ENCODE results near the gene NUP210.

The NUP210 gene

DNA sequence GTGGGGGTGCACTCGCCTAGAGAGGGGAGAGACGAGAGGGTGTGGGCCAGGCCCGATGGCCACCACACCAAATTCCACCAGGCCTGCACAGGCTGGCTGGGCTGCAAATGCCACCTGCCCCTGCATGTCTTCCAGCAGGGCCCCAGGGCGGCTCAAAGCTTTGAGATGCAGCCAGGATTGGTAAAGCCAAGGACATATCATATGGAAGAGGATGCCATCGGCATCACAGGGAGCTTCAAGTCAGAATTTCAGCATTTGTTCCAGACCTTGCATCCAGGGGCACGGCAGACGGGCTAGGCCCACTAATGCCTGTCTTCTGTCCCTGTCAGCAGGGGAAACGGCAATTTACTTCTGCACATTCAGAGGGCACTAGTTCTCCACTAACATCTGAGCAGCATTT lies 97.8 kb downstream of the NUP210 start:
- TF ChIP-seq LEF1 (IDR thresholded peaks at IDR 0.05; ENCODE audit: borderline replicate concordance) = no peak
- TF ChIP-seq ELF4 (IDR thresholded peaks at IDR 0.05) = no peak
- TF ChIP-seq TARDBP (IDR thresholded peaks at IDR 0.05) = no peak
- no peak for TF ChIP-seq BHLHE40 (IDR thresholded peaks at IDR 0.05; ENCODE audit: borderline replicate concordance)
- TF ChIP-seq FOXK2 (IDR thresholded peaks at IDR 0.05) = no peak
- TF ChIP-seq, protein P1, sequence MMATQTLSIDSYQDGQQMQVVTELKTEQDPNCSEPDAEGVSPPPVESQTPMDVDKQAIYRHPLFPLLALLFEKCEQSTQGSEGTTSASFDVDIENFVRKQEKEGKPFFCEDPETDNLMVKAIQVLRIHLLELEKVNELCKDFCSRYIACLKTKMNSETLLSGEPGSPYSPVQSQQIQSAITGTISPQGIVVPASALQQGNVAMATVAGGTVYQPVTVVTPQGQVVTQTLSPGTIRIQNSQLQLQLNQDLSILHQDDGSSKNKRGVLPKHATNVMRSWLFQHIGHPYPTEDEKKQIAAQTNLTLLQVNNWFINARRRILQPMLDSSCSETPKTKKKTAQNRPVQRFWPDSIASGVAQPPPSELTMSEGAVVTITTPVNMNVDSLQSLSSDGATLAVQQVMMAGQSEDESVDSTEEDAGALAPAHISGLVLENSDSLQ (IDR thresholded peaks at IDR 0.05) = no peak
- no peak for TF ChIP-seq ZNF384 (IDR thresholded peaks at IDR 0.05)
- no peak for TF ChIP-seq SP1 (IDR thresholded peaks at IDR 0.05)
- no peak for TF ChIP-seq SUZ12 (IDR thresholded peaks at IDR 0.05)
- POLR2A ChIA-PET = no interaction called here
- CTCF ChIA-PET = no interaction called here
- DNase-seq (ENCODE audit: extremely low spot score) = no peak

DNA sequence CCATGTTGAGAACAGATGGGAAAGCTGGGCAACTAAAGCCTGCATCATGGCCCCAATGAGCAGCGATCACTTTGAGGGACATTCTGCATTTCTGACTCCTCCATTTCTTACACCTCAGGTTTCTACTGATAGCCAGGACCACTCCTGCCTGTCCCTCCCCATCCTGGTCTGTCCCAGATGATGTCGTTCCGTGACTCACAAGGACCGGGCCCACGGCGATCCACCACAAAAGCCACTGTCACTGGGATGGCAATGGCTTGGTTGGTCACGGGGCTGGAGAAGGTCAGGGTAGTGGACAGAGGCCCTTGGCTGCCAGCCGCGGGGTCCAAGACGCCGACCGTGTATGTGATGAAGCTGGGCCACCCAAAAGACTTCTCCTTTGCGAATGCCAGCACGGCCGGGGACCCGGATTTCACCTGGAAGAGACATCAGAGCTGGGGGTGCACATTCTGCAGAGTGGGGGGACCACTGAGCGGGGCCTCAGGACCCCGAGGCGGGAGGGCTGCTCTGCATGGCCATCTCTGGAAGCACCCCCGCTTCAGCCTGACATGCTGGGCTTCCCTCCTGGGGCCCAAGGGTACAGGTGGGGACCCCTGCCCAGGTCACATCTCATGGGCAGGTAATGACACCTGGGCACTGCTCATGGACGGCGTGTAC lies 100.4 kb downstream of the NUP210 start:
- POLR2A ChIA-PET = no interaction called here
- no peak for DNase-seq (ENCODE audit: extremely low spot score)
- CTCF ChIA-PET = no interaction called here
- no peak for TF ChIP-seq ZNF384 (IDR thresholded peaks at IDR 0.05)
- no peak for TF ChIP-seq CTBP1 (IDR thresholded peaks at IDR 0.05; ENCODE audit: borderline replicate concordance)
- no peak for TF ChIP-seq SP1 (IDR thresholded peaks at IDR 0.05)
- TF ChIP-seq FOXA1 (IDR thresholded peaks at IDR 0.05) = no peak
- TF ChIP-seq BHLHE40 (IDR thresholded peaks at IDR 0.05; ENCODE audit: borderline replicate concordance) = no peak
- no peak for TF ChIP-seq L3MBTL2 (conservative IDR thresholded peaks at IDR 0.05)
- no peak for TF ChIP-seq FOXM1 (IDR thresholded peaks at IDR 0.05; ENCODE audit: borderline replicate concordance)
- TF ChIP-seq ARNT (IDR thresholded peaks at IDR 0.05) = no peak
- no peak for TF ChIP-seq FOXK2 (IDR thresholded peaks at IDR 0.05)
- no peak for TF ChIP-seq NFRKB (IDR thresholded peaks at IDR 0.05)
- no peak for TF ChIP-seq TARDBP (IDR thresholded peaks at IDR 0.05)
- no peak for TF ChIP-seq LEF1 (IDR thresholded peaks at IDR 0.05; ENCODE audit: borderline replicate concordance)
- TF ChIP-seq ELF4 (IDR thresholded peaks at IDR 0.05) = no peak
- TF ChIP-seq, protein P1 (IDR thresholded peaks at IDR 0.05) = no peak
- TF ChIP-seq SUZ12 (IDR thresholded peaks at IDR 0.05) = no peak
- TF ChIP-seq HDGF (IDR thresholded peaks at IDR 0.05; ENCODE audit: borderline replicate concordance) = no peak

DNA sequence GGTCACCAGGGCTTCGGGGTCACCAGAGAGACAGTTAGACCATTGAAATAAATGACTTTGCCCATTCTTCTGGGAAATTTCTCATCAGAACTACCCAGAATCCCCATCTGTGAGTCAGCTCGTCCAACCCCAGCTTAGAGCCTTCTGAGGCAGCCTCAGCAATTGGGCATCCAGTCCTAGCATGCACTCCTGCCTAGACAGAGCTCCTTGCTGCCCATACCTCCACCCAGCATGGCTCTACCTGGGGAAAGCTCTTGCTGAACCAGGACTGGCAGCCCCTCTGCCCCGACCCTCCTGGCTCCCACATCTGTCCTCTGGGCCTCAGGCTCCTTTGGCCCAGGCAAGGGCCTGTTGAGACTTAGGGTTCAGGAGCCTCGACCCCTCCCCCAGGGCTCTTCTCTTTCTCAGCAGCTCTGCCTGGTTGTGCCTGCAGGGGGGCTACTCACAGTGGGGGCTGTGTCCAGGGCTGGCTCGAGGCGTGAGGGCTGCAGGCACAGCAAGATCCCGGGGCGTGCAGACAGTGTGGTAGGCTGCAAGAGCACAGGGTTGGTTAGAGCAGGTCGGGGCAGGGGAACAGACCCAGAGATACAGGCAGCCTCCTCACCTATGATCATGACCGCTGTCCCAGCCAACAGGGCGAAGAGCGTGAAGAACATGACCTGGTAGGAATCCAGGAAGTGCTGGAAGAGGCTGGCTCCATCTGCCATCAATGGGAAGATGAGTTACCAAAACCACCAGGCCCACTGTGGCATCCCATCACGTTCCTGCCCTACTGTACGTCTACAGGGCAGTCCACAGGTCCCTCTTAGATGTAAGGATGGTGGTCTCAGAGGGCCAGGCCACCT lies 101.3 kb downstream of the NUP210 start:
- ChIA-PET CTCF (no interaction called here), POLR2A (interaction anchor here (0.8 kb wide), 1 partner anchor 29 kb away, joined by 3 read pairs; no protein-coding TSS in a partner anchor)
- no peak for DNase-seq (ENCODE audit: extremely low spot score)
- no peak for TF ChIP-seq HDGF (IDR thresholded peaks at IDR 0.05; ENCODE audit: borderline replicate concordance)
- TF ChIP-seq FOXM1 (IDR thresholded peaks at IDR 0.05; ENCODE audit: borderline replicate concordance) = no peak
- no peak for TF ChIP-seq ELF4 (IDR thresholded peaks at IDR 0.05)
- TF ChIP-seq CTBP1 (IDR thresholded peaks at IDR 0.05; ENCODE audit: borderline replicate concordance) = no peak
- no peak for TF ChIP-seq SUZ12 (IDR thresholded peaks at IDR 0.05)
- TF ChIP-seq, protein P1 (IDR thresholded peaks at IDR 0.05) = no peak
- TF ChIP-seq FOXK2 (IDR thresholded peaks at IDR 0.05) = no peak
- no peak for TF ChIP-seq TARDBP (IDR thresholded peaks at IDR 0.05)
- TF ChIP-seq FOXA1 (IDR thresholded peaks at IDR 0.05) = no peak
- TF ChIP-seq ZNF384 (IDR thresholded peaks at IDR 0.05) = no peak
- no peak for TF ChIP-seq L3MBTL2 (conservative IDR thresholded peaks at IDR 0.05)
- no peak for TF ChIP-seq BHLHE40 (IDR thresholded peaks at IDR 0.05; ENCODE audit: borderline replicate concordance)
- no peak for TF ChIP-seq ARNT (IDR thresholded peaks at IDR 0.05)

DNA sequence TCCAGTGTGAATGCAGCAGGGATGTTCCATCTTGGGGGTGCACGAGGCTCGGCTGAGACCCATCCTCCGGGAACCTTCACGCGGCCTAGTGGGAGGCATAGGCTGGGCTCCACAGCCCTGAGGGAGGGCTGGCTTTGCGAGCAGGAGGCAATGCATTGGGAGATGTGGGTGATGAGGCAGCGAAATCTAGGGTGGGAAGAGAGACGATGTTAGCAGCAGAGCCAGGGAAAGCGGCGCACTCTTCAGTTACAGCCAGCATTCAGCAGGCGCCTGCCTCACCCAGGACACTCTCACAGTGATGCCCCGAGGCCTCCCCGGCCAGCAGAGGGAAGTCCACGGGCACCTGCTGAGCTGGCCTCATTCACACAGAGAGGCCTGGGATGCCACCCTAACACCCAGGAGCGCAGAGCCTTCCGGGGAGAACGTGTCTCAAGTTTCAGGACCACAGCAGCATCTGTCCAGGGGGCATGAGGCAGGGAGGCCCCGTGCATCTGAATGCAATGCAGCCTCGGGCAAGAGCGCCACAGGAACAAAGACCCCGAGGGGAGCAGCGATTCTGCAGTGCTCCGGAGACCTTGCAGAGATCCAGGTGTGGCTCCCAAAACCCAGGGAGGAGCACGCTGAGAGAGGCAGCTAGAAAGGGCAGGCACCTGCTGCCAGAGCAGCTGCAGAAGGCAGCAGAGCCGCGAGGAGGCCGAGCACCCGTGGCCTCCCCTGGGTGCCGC lies 102.4 kb downstream of the NUP210 start:
- ChIA-PET POLR2A (no interaction called here), CTCF (no interaction called here)
- TF ChIP-seq FOXM1 (IDR thresholded peaks at IDR 0.05; ENCODE audit: borderline replicate concordance) = no peak
- TF ChIP-seq ARNT (IDR thresholded peaks at IDR 0.05) = no peak
- TF ChIP-seq, protein P1 (IDR thresholded peaks at IDR 0.05) = no peak
- no peak for TF ChIP-seq BHLHE40 (IDR thresholded peaks at IDR 0.05; ENCODE audit: borderline replicate concordance)
- no peak for TF ChIP-seq LEF1 (IDR thresholded peaks at IDR 0.05; ENCODE audit: borderline replicate concordance)
- no peak for TF ChIP-seq SUZ12 (IDR thresholded peaks at IDR 0.05)
- no peak for TF ChIP-seq SP1 (IDR thresholded peaks at IDR 0.05)
- DNase-seq (ENCODE audit: extremely low spot score) = no peak

DNA sequence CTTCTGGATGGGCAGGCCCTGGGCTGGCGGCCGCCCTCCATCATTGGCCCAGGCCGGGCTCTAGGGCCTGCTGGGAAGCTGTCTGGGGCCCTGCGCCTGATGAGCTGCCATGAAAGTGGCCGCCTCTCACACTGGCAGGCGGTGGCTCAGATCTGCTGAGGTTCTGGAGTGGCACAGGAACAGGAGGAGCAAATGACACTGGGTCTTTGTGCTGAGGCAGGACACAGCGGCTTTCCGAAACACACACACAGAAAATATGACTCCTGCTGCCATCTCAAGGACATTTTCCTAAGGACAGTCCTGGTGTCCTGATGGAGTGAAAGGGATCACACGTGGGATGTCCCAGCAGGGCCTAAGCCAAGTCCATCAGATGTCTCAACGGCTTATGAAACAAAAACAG lies 103.5 kb downstream of the NUP210 start:
- no peak for DNase-seq (ENCODE audit: extremely low spot score)
- ChIA-PET POLR2A (no interaction called here), CTCF (no interaction called here)
- TF ChIP-seq BHLHE40 (IDR thresholded peaks at IDR 0.05; ENCODE audit: borderline replicate concordance) = no peak
- no peak for TF ChIP-seq SUZ12 (IDR thresholded peaks at IDR 0.05)
- TF ChIP-seq FOXA1 (IDR thresholded peaks at IDR 0.05) = no peak
- no peak for TF ChIP-seq NFRKB (IDR thresholded peaks at IDR 0.05)
- no peak for TF ChIP-seq ZNF384 (IDR thresholded peaks at IDR 0.05)
- TF ChIP-seq ARNT (IDR thresholded peaks at IDR 0.05) = no peak
- no peak for TF ChIP-seq TARDBP (IDR thresholded peaks at IDR 0.05)
- TF ChIP-seq FOXK2 (IDR thresholded peaks at IDR 0.05) = no peak
- TF ChIP-seq ELF4 (IDR thresholded peaks at IDR 0.05) = no peak
- TF ChIP-seq FOXM1 (IDR thresholded peaks at IDR 0.05; ENCODE audit: borderline replicate concordance) = no peak
- TF ChIP-seq HDGF (IDR thresholded peaks at IDR 0.05; ENCODE audit: borderline replicate concordance) = no peak
- no peak for TF ChIP-seq L3MBTL2 (conservative IDR thresholded peaks at IDR 0.05)
- no peak for TF ChIP-seq SP1 (IDR thresholded peaks at IDR 0.05)
- no peak for TF ChIP-seq LEF1 (IDR thresholded peaks at IDR 0.05; ENCODE audit: borderline replicate concordance)
- TF ChIP-seq, protein P1 (IDR thresholded peaks at IDR 0.05) = no peak

All from HEK293T (cell line).